ENCODE measurements around the gene OR1M1.

OR1M1 gene

DNA sequence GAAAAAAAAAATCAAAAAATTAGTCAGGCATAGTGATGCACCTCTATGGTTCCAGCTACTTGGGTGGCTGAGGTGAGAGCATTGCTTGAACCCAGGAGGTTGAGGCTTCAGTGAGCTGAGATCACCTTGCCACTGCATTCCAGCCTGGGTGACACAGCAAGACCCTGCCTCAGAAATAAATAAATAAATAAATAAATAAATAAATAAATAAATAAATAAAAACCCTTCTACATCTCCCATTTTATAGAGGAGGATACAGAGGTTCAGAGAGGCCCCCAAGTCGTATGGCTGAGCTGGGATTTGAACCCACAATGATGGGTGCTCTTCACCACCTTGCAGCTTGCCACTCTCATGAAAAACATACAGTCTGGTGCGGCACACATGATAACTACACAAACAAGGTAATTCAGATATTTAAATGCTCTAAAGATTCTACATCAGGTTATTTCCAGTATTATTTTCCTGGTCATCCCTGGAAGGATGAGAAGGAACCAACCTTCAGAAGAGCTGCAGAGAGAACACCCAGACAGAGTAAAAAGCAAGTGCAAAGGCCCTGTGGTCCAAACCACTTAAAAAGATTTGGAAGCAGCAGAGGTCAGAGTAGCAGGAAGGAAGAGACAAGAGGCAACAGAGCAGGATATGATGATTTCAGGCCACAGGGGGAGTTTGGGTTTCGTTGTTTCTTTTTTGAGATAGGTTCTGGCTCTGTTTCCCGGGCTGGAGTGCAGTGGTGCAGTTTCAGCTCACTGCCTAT lies 29.2 kb upstream of the OR1M1 start:
- no peak for DNase-seq (ENCODE audit: extremely low read depth, insufficient read length)
- Histone ChIP-seq H3K4me3 (replicated peaks; ENCODE audit: low read depth, low read length) (no peak overlapping the region), H3K27me3 (replicated peaks; ENCODE audit: control insufficient read depth, insufficient read depth, low read length) (no peaks in the 10 kb centered on the region), H3K36me3 (ENCODE audit: control insufficient read depth, insufficient read depth, low read length) (no peaks in the 10 kb centered on the region)
- TF ChIP-seq, protein P1, sequence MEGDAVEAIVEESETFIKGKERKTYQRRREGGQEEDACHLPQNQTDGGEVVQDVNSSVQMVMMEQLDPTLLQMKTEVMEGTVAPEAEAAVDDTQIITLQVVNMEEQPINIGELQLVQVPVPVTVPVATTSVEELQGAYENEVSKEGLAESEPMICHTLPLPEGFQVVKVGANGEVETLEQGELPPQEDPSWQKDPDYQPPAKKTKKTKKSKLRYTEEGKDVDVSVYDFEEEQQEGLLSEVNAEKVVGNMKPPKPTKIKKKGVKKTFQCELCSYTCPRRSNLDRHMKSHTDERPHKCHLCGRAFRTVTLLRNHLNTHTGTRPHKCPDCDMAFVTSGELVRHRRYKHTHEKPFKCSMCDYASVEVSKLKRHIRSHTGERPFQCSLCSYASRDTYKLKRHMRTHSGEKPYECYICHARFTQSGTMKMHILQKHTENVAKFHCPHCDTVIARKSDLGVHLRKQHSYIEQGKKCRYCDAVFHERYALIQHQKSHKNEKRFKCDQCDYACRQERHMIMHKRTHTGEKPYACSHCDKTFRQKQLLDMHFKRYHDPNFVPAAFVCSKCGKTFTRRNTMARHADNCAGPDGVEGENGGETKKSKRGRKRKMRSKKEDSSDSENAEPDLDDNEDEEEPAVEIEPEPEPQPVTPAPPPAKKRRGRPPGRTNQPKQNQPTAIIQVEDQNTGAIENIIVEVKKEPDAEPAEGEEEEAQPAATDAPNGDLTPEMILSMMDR (IDR thresholded peaks at IDR 0.05; ENCODE audit: insufficient read depth, low read length, poor library complexity, severe bottlenecking) = no peak

GRCh38 chr19:9058905-9059667 lies 27.8 kb upstream of the OR1M1 start:
- H3K36me3 ChIP-seq (ENCODE audit: control insufficient read depth, insufficient read depth, low read length) = no peaks in the 10 kb centered on the region
- H3K4me3 ChIP-seq (replicated peaks; ENCODE audit: low read depth, low read length) = no peak overlapping the region
- TF ChIP-seq, protein P1 (IDR thresholded peaks at IDR 0.05; ENCODE audit: insufficient read depth, low read length, poor library complexity, severe bottlenecking) = no peak
- no peaks in the 10 kb centered on the region for H3K27me3 ChIP-seq (replicated peaks; ENCODE audit: control insufficient read depth, insufficient read depth, low read length)
- no peak for DNase-seq (ENCODE audit: extremely low read depth, insufficient read length)

DNA sequence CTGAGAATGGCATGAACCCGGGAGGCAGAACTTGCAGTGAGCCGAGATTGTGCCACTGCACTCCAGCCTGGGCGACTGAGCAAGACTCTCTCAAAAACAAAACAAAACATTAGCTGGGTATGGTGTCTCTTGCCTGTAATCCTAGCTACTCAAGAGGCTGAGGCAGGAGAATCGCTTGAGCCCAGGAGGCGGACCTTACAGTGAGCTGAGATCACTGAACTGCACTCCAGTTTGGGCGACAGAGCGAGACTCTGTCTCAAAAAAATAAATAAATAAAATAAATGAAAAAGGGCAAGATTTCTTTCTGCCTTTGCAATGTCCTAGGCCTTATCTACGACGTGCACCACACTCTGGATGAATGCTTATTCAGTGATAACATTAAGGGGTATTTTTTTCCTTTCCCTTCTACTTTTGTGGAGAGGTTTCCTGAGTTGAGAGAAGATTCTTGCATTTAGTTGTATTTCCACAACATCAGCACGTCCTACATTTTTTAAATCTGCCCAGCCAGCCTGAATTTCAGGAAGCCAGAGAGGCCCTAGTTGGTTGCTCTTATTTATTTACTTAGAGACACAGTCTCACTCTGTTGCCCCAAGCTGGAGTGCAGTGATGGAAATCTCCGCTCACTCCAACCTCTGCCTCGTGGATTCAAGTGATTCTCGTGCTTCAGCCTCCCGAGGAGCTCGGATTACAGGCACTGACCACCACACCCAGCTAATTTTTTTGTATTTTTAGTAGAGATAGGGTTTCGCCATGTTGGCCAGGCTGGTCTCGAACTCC lies 26.1 kb upstream of the OR1M1 start:
- Histone ChIP-seq H3K4me3 (replicated peaks; ENCODE audit: low read depth, low read length) (no peak overlapping the region), H3K36me3 (ENCODE audit: control insufficient read depth, insufficient read depth, low read length) (no peaks in the 10 kb centered on the region), H3K27me3 (replicated peaks; ENCODE audit: control insufficient read depth, insufficient read depth, low read length) (no peaks in the 10 kb centered on the region)
- TF ChIP-seq, protein P1 (IDR thresholded peaks at IDR 0.05; ENCODE audit: insufficient read depth, low read length, poor library complexity, severe bottlenecking) = no peak
- no peak for DNase-seq (ENCODE audit: extremely low read depth, insufficient read length)

- H3K27me3 ChIP-seq (replicated peaks; ENCODE audit: control insufficient read depth, insufficient read depth, low read length) = no peaks in the 10 kb centered on the region
- TF ChIP-seq, protein P1 (IDR thresholded peaks at IDR 0.05; ENCODE audit: insufficient read depth, low read length, poor library complexity, severe bottlenecking) = no peak
- no peaks in the 10 kb centered on the region for H3K36me3 ChIP-seq (ENCODE audit: control insufficient read depth, insufficient read depth, low read length)
- H3K4me3 ChIP-seq (replicated peaks; ENCODE audit: low read depth, low read length) = no peak overlapping the region
- no peak for DNase-seq (ENCODE audit: extremely low read depth, insufficient read length)
Observed at GRCh38 chr19:9061879-9062278, 25.0 kb upstream of the OR1M1 start.

- TF ChIP-seq, protein P1 (IDR thresholded peaks at IDR 0.05; ENCODE audit: insufficient read depth, low read length, poor library complexity, severe bottlenecking) = no peak
- no peak overlapping the region for H3K4me3 ChIP-seq (replicated peaks; ENCODE audit: low read depth, low read length)
- H3K36me3 ChIP-seq (ENCODE audit: control insufficient read depth, insufficient read depth, low read length) = no peaks in the 10 kb centered on the region
- no peak for DNase-seq (ENCODE audit: extremely low read depth, insufficient read length)
- H3K27me3 ChIP-seq (replicated peaks; ENCODE audit: control insufficient read depth, insufficient read depth, low read length) = no peaks in the 10 kb centered on the region
Observed at GRCh38 chr19:9065457-9066014, 21.3 kb upstream of the OR1M1 start.

All from GM06990 (cell line).